Caco-2 (cell line): ENCODE results near the gene ERGIC1. TPM values are rescaled to one million over a fixed set of nuclear protein-coding genes. Genes with fewer than 3 reads are reported as not detected.

ENCODE experiments used
- BruUV-seq: library from RNA; stranded (reverse); fragments of 400-500 nt; replicated peaks from 2 replicates; lab custom pipeline; 2021; lab: Mats Ljungman, UMichigan
- CTCF ChIA-PET: fragments of 300-600 bp; sonication (Branson Sonifier 250); formaldehyde crosslinking; loops from one replicate; lab custom pipeline; 2022; ENCODE audit warnings: antibody characterized with exemption; lab: Charles Lee
- POLR2A ChIA-PET: fragments of 300-600 bp; sonication (Branson Sonifier 250); formaldehyde crosslinking; loops from one replicate; lab custom pipeline; 2022; ENCODE audit warnings: antibody characterized with exemption; lab: Charles Lee
- DNase-seq, 2 experiments: peaks; one replicate each; pipeline versions ENCODE4 v3.0.0 to v3.0.0-alpha.2; 2020 to 2022
- H3K27me3 ChIP-seq: replicated peaks from 2 replicates; pipeline ENCODE4 v1.6.0; 2011; ENCODE audit warnings: low read length; ENCODE audit not compliant: control insufficient read depth, insufficient read depth
- H3K36me3 ChIP-seq: 2 replicates; pipeline ENCODE4 v1.5.1; 2011; ENCODE audit warnings: low read length; ENCODE audit not compliant: control insufficient read depth, insufficient read depth
- H3K4me1 ChIP-seq: fragments of 250-450 bp; sonication (Bioruptor Pico); 2 replicates; pipeline ENCODE4 v1.5.1; 2020; ENCODE audit warnings: mild to moderate bottlenecking
- H3K4me3 ChIP-seq: 2 replicates; pipeline ENCODE4 v1.5.1; 2011; ENCODE audit warnings: low read depth, mild to moderate bottlenecking, control low read depth, low read length
- H3K9me3 ChIP-seq: fragments of 250-450 bp; sonication (Bioruptor Pico); 2 replicates; pipeline ENCODE4 v1.5.1; 2020; ENCODE audit warnings: mild to moderate bottlenecking, moderate library complexity
- H3K27ac Mint-ChIP-seq: one replicate; pipeline ENCODE4 v1.8.0; 2022; ENCODE audit warnings: mixed read lengths; ENCODE audit not compliant: unreplicated experiment
- H3K27me3 Mint-ChIP-seq: one replicate; pipeline ENCODE4 v1.8.0; 2022; ENCODE audit warnings: mixed read lengths; ENCODE audit not compliant: insufficient read depth, unreplicated experiment
- H3K36me3 Mint-ChIP-seq: one replicate; pipeline ENCODE4 v1.8.0; 2022; ENCODE audit warnings: mild to moderate bottlenecking, mixed read lengths; ENCODE audit not compliant: insufficient read depth, unreplicated experiment
- H3K4me1 Mint-ChIP-seq: one replicate; pipeline ENCODE4 v1.8.0; 2022; ENCODE audit warnings: low read depth, mixed read lengths; ENCODE audit not compliant: unreplicated experiment
- H3K4me3 Mint-ChIP-seq: one replicate; pipeline ENCODE4 v1.8.0; 2022; ENCODE audit warnings: mild to moderate bottlenecking, moderate library complexity, mixed read lengths; ENCODE audit not compliant: unreplicated experiment
- H3K9me3 Mint-ChIP-seq: one replicate; pipeline ENCODE4 v1.8.0; 2022; ENCODE audit warnings: mixed read lengths; ENCODE audit not compliant: unreplicated experiment
- intact Hi-C: fragments of 100-400 bp; cut with micrococcal nuclease; formaldehyde crosslinking; loops from one replicate; pipeline ENCODE4 v1.10.0; 2022; ENCODE audit not compliant: unreplicated experiment
- total RNA-seq: library from RNA; stranded (reverse); gene quantifications from 2 replicates; pipeline ENCODE4 v1.2.3, GENCODE V29; 2022
- TF ChIP-seq, protein P1 (sequence below), 2 experiments: fragments of 200-600 bp in 1 of 2; IDR thresholded peaks; 1 replicate in 1 of 2; 2 replicates in 1 of 2; pipeline versions ENCODE4 v1.5.1 to v1.8.0; 2011 to 2022; ENCODE audit warnings: antibody characterized with exemption in 1 of 2, control low read depth in 1 of 2, inconsistent platforms in 1 of 2, low read depth in 1 of 2, low read length in 1 of 2, mild to moderate bottlenecking in 1 of 2, moderate library complexity in 1 of 2; ENCODE audit not compliant: insufficient read depth in 1 of 2, severe bottlenecking in 1 of 2, unreplicated experiment in 1 of 2

Gene ERGIC1
- total RNA-seq, 1 experiment from 2014 or later, result 161 TPM

DNA sequence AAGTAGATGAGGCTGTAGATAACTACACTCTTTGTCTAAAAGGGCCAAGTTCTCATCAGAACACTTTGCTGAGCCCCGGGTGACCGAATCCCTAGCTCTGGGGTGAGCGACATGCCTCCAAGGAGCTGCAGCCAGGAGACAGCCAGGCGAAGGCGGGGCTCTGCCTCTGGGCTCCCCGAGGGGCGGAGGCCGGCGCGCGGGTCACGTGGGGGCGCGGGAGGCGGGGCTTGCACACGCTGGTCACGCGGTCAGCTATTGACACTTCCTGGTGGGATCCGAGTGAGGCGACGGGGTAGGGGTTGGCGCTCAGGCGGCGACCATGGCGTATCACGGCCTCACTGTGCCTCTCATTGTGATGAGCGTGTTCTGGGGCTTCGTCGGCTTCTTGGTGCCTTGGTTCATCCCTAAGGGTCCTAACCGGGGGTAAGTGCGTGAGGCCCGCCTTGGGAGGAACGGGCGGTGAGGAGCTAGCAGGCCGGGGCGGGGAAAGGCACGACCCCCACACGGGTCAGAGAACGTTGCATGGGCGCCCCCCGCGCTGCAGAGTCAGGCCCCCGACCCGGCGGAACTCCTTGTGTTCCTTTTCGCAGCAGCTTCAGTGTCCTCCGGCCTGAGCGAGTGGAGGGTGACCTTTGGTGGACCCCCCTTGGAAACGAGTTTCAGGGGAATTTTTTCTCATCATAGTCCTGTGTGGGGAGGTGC lies 149.6 kb downstream of the ERGIC1 start, which contains the start of gene ATP6V0E1:
TSS of gene ATP6V0E1 (plus strand) at position 230 of the 702 bp plus-strand sequence. CDS start at position 320, 90 bp downstream.
- Histone ChIP-seq H3K4me3 (peak within 1 kb of the TSS; percentile 94), H3K9me3 (no peaks in the 10 kb centered on the region), H3K27me3 (no peaks in the 10 kb centered on the region), H3K4me1 (peaks cover 11% of the 10 kb centered on the region), H3K36me3 (peaks cover 3% of the 10 kb centered on the region)
- peaks cover 45% of the 10 kb centered on the region for H3K36me3 Mint-ChIP-seq
- no peaks in the 10 kb centered on the region for H3K9me3 Mint-ChIP-seq
- peaks cover 7% of the 10 kb centered on the region for H3K4me1 Mint-ChIP-seq
- ChIA-PET POLR2A (interaction anchor here (0.5 to 2.0 kb wide), 8 partner anchors 24 to 347 kb away, joined by 3 to 17 read pairs (median 4); partner anchors contain the start of gene RPL26L1), CTCF (interaction anchor here (0.6 to 2.2 kb wide), 14 partner anchors 9 to 522 kb away, joined by 3 to 29 read pairs (median 5); partner anchors contain the start of genes BNIP1 and RPL26L1)
- DNase-seq, result peak; percentile 94 to 97
- peak within 1 kb of the TSS; percentile 95 for H3K27ac Mint-ChIP-seq
- intact Hi-C loops, result loop anchor here (1.0 to 5.0 kb wide), 4 partner anchors 61 to 349 kb away; partner anchors contain the start of gene BNIP1
- H3K27me3 Mint-ChIP-seq, result no peaks in the 10 kb centered on the region
- BruUV-seq, result TSS peak; percentile 72
- TF ChIP-seq, protein P1, sequence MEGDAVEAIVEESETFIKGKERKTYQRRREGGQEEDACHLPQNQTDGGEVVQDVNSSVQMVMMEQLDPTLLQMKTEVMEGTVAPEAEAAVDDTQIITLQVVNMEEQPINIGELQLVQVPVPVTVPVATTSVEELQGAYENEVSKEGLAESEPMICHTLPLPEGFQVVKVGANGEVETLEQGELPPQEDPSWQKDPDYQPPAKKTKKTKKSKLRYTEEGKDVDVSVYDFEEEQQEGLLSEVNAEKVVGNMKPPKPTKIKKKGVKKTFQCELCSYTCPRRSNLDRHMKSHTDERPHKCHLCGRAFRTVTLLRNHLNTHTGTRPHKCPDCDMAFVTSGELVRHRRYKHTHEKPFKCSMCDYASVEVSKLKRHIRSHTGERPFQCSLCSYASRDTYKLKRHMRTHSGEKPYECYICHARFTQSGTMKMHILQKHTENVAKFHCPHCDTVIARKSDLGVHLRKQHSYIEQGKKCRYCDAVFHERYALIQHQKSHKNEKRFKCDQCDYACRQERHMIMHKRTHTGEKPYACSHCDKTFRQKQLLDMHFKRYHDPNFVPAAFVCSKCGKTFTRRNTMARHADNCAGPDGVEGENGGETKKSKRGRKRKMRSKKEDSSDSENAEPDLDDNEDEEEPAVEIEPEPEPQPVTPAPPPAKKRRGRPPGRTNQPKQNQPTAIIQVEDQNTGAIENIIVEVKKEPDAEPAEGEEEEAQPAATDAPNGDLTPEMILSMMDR (IDR thresholded peaks at IDR 0.05; ENCODE audit: insufficient read depth in 1 of 2, low read depth in 1 of 2, low read length in 1 of 2, severe bottlenecking in 1 of 2, unreplicated experiment in 1 of 2), result no peak
- H3K4me3 Mint-ChIP-seq, result peak within 1 kb of the TSS; percentile 87

DNA sequence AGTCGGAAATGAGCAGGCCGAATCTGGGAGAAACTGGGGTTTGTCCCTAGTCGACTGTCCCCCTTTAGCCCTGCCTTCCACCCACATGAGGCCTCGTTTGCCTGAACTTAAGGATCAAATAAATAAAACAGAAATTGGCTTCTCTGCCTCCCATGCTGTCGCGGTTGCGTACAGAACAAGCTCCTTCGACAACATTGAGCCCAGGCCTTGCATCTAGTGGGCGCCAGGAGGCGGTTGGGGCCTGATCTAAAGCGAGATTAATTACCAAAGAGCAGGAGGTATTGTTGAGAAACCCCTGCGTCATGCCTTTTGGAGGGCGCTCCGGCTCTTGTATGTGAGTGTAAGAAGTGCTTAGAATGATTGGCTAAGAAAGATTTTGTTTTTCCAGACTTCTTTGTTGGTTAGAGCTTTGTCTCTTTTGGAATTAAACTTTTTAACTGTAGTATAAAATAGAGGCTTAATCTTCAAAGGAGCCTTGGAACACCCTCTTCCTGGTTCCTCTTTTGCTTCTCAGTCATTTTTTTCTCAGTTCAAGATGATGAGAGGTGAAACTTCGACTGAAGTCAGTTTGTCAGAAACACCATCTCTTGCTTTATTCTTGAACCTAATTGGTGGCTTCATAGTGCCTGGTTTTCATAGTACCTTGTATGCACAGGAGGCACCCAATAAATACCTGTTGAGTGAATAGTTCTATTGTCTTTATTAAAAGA lies 150.3 kb downstream of the ERGIC1 start:
- no peaks in the 10 kb centered on the region for H3K9me3 ChIP-seq
- CTCF ChIA-PET, result interaction anchor here (0.6 to 2.2 kb wide), 13 partner anchors 12 to 523 kb away, joined by 3 to 29 read pairs (median 5); partner anchors contain the start of genes BNIP1 and RPL26L1
- TF ChIP-seq, protein P1 (IDR thresholded peaks at IDR 0.05; ENCODE audit: insufficient read depth in 1 of 2, low read depth in 1 of 2, low read length in 1 of 2, severe bottlenecking in 1 of 2, unreplicated experiment in 1 of 2), result peak; percentile 33 to 72
- peaks cover 7% of the 10 kb centered on the region for H3K4me1 Mint-ChIP-seq
- H3K4me1 ChIP-seq, result peaks cover 11% of the 10 kb centered on the region
- no peaks in the 10 kb centered on the region for H3K27me3 Mint-ChIP-seq
- no TSS peak for BruUV-seq
- H3K27me3 ChIP-seq, result no peaks in the 10 kb centered on the region
- peak overlapping the region; percentile 87 for H3K4me3 Mint-ChIP-seq
- peaks cover 46% of the 10 kb centered on the region for H3K36me3 Mint-ChIP-seq
- intact Hi-C loops, result loop anchor here (1.0 to 5.0 kb wide), 4 partner anchors 60 to 348 kb away; partner anchors contain the start of gene BNIP1
- H3K9me3 Mint-ChIP-seq, result no peaks in the 10 kb centered on the region
- H3K27ac Mint-ChIP-seq, result peak overlapping the region; percentile 95
- peaks cover 3% of the 10 kb centered on the region for H3K36me3 ChIP-seq
- H3K4me3 ChIP-seq, result peak overlapping the region; percentile 94
- POLR2A ChIA-PET, result interaction anchor here (0.6 to 2.0 kb wide), 5 partner anchors 25 to 346 kb away, joined by 3 to 17 read pairs (median 4); partner anchors contain the start of gene RPL26L1
- peak; percentile 78 to 79 for DNase-seq

DNA sequence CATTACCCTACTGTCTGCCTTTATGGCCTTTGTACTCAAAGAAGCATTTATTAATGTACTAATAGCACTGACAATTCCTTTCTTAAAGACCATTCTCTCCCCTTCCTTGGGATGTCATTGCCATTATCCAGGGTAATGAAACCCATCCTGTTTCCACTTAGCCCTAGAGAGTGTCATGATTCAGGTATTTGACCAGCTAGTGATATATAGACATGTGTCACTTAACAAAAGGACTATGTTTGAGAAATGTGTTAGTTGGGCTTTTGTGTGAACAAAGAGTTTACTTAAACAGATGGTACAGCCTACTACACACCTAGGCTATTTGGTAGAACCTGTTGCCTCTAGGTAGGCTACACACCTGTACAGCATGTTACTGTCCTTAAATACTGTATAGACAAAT lies 151.5 kb downstream of the ERGIC1 start:
- no peak for DNase-seq
- Histone ChIP-seq H3K4me1 (peaks cover 11% of the 10 kb centered on the region), H3K4me3 (no peak overlapping the region; the same call in 1 of the 2 replicates), H3K36me3 (peaks cover 3% of the 10 kb centered on the region), H3K9me3 (no peaks in the 10 kb centered on the region), H3K27me3 (no peaks in the 10 kb centered on the region)
- TF ChIP-seq, protein P1 (IDR thresholded peaks at IDR 0.05; ENCODE audit: insufficient read depth in 1 of 2, low read depth in 1 of 2, low read length in 1 of 2, severe bottlenecking in 1 of 2, unreplicated experiment in 1 of 2), result no peak
- intact Hi-C loops, result loop anchor here (2.0 kb wide), 1 partner anchor 59 kb away; no protein-coding TSS in a partner anchor
- no TSS peak for BruUV-seq
- peaks cover 46% of the 10 kb centered on the region for H3K36me3 Mint-ChIP-seq
- H3K27me3 Mint-ChIP-seq, result no peaks in the 10 kb centered on the region
- H3K4me1 Mint-ChIP-seq, result peaks cover 7% of the 10 kb centered on the region
- H3K4me3 Mint-ChIP-seq, result peak overlapping the region; percentile 69
- ChIA-PET POLR2A (no interaction called here), CTCF (interaction anchor here (1.0 kb wide), 1 partner anchor 71 kb away, joined by 3 read pairs; no protein-coding TSS in a partner anchor)
- H3K27ac Mint-ChIP-seq, result peak overlapping the region; percentile 78
- H3K9me3 Mint-ChIP-seq, result no peaks in the 10 kb centered on the region
